Measurements from ENCODE around the gene ZNF496. TPM values are rescaled to one million over a fixed set of nuclear protein-coding genes. Genes with fewer than 3 reads are reported as not detected.
A peak's percentile ranks its signal among the peaks of the same experiment; 100 is the strongest.

ZNF496 gene
- total and polyA plus RNA-seq, 2 of the 13 experiments (the other 11 are each of a cell fraction or from before 2014, with no cell fraction given), result 14.8 to 18.6 TPM

GRCh38 chr1:247332215-247332622 is 552 bp upstream of the ZNF496 start (continued):
- TF ChIP-seq DZIP1 (CRISPR knock-in tag; IDR thresholded peaks at IDR 0.05) (no peak), NFYC (CRISPR knock-in tag; IDR thresholded peaks at IDR 0.05) (no peak), SETDB1 (CRISPR knock-in tag; IDR thresholded peaks at IDR 0.05; ENCODE audit: borderline replicate concordance) (no peak), ZNF704 (CRISPR knock-in tag; IDR thresholded peaks at IDR 0.05; ENCODE audit: borderline replicate concordance) (no peak), RARA (CRISPR knock-in tag; IDR thresholded peaks at IDR 0.05) (peak; percentile 17; the same call in 1 of the 2 replicates), ZNF788 (CRISPR knock-in tag; IDR thresholded peaks at IDR 0.05; ENCODE audit: borderline replicate concordance) (no peak), IRX3 (CRISPR knock-in tag; IDR thresholded peaks at IDR 0.05; ENCODE audit: borderline replicate concordance, low read depth) (0 out of 2 replicates have a peak, but pooled peaks have one; percentile 4), SMAD9 (CRISPR knock-in tag; IDR thresholded peaks at IDR 0.05) (peak; percentile 80; the same call in 1 of the 2 replicates), HNRNPK (IDR thresholded peaks at IDR 0.05; ENCODE audit: low read depth, low read length, poor library complexity, severe bottlenecking) (peak; percentile 23), NR1H2 (CRISPR knock-in tag; IDR thresholded peaks at IDR 0.05; ENCODE audit: borderline replicate concordance, low read depth) (no peak), ZNF30 (CRISPR knock-in tag; IDR thresholded peaks at IDR 0.05) (no peak), ZNF354B (CRISPR knock-in tag; IDR thresholded peaks at IDR 0.05) (no peak), ARID5B (CRISPR knock-in tag; IDR thresholded peaks at IDR 0.05) (peak; percentile 26; the same call in 1 of the 2 replicates), ZNF414 (CRISPR knock-in tag; IDR thresholded peaks at IDR 0.05) (0 out of 2 replicates have a peak, but pooled peaks have one; percentile 35), RFX5 (IDR thresholded peaks at IDR 0.05; ENCODE audit: low read depth, low read length) (no peak), SMARCC2 (IDR thresholded peaks at IDR 0.05) (no peak), TSC22D2 (CRISPR knock-in tag; IDR thresholded peaks at IDR 0.05; ENCODE audit: borderline replicate concordance) (no peak), KAT8 (CRISPR knock-in tag; IDR thresholded peaks at IDR 0.05) (no peak), ZNF770 (CRISPR knock-in tag; IDR thresholded peaks at IDR 0.05) (no peak), ZNF598 (CRISPR knock-in tag; IDR thresholded peaks at IDR 0.05; ENCODE audit: borderline replicate concordance) (no peak)
